T-helper 2 cell treated with Interferon-gamma antibody and Interleukin-4, amounts not matched to agents 5 μg/mL and 100 μg/mL, for 36 hours (primary cell): ENCODE results near the gene TRNP1.

Experiments
- DNase-seq: peaks from one replicate; pipeline ENCODE4 v3.0.0; 2021; ENCODE audit warnings: low spot score
- H3K27ac Mint-ChIP-seq: one replicate; pipeline ENCODE4 v1.8.0; 2021; ENCODE audit warnings: mild to moderate bottlenecking, mixed read lengths
- H3K27me3 Mint-ChIP-seq: one replicate; pipeline ENCODE4 v1.8.0; 2021; ENCODE audit warnings: low read depth, mixed read lengths
- H3K36me3 Mint-ChIP-seq: one replicate; pipeline ENCODE4 v1.8.0; 2021; ENCODE audit warnings: low read depth, mixed read lengths
- H3K4me1 Mint-ChIP-seq: one replicate; pipeline ENCODE4 v1.8.0; 2021; ENCODE audit warnings: low read depth, mixed read lengths
- H3K4me3 Mint-ChIP-seq: one replicate; pipeline ENCODE4 v1.8.0; 2022; ENCODE audit warnings: mild to moderate bottlenecking, moderate library complexity, mixed read lengths
- H3K9me3 Mint-ChIP-seq: one replicate; pipeline ENCODE4 v1.8.0; 2021; ENCODE audit warnings: mixed read lengths

The TRNP1 gene

GRCh38 chr1:27001570-27002360 is 8.3 kb downstream of the TRNP1 start:
- Mint-ChIP-seq H3K27ac (no peak overlapping the region), H3K27me3 (peaks cover 16% of the 10 kb centered on the region), H3K36me3 (no peaks in the 10 kb centered on the region), H3K4me1 (peaks cover 7% of the 10 kb centered on the region), H3K4me3 (no peak overlapping the region), H3K9me3 (no peaks in the 10 kb centered on the region)
- no peak for DNase-seq

GRCh38 chr1:27003745-27004470 is 10.4 kb downstream of the TRNP1 start:
- Mint-ChIP-seq H3K36me3 (no peaks in the 10 kb centered on the region), H3K4me1 (no peaks in the 10 kb centered on the region), H3K4me3 (no peak overlapping the region), H3K27me3 (peaks cover 14% of the 10 kb centered on the region), H3K9me3 (no peaks in the 10 kb centered on the region), H3K27ac (no peak overlapping the region)
- DNase-seq, result no peak

- H3K9me3 Mint-ChIP-seq, result no peaks in the 10 kb centered on the region
- no peak for DNase-seq
- peaks cover 14% of the 10 kb centered on the region for H3K27me3 Mint-ChIP-seq
- H3K4me3 Mint-ChIP-seq, result no peak overlapping the region
- no peaks in the 10 kb centered on the region for H3K4me1 Mint-ChIP-seq
- no peaks in the 10 kb centered on the region for H3K36me3 Mint-ChIP-seq
- H3K27ac Mint-ChIP-seq, result no peak overlapping the region
Observed at GRCh38 chr1:27004471-27005165, 11.1 kb downstream of the TRNP1 start.

- peaks cover 14% of the 10 kb centered on the region for H3K27me3 Mint-ChIP-seq
- H3K4me3 Mint-ChIP-seq, result no peak overlapping the region
- no peak overlapping the region for H3K27ac Mint-ChIP-seq
- no peaks in the 10 kb centered on the region for H3K4me1 Mint-ChIP-seq
- no peaks in the 10 kb centered on the region for H3K36me3 Mint-ChIP-seq
- H3K9me3 Mint-ChIP-seq, result no peaks in the 10 kb centered on the region
- no peak for DNase-seq
Observed at GRCh38 chr1:27005166-27005530, 11.7 kb downstream of the TRNP1 start.

- no peak overlapping the region for H3K4me3 Mint-ChIP-seq
- no peaks in the 10 kb centered on the region for H3K4me1 Mint-ChIP-seq
- H3K27me3 Mint-ChIP-seq, result peaks cover 19% of the 10 kb centered on the region
- no peak overlapping the region for H3K27ac Mint-ChIP-seq
- no peaks in the 10 kb centered on the region for H3K36me3 Mint-ChIP-seq
- H3K9me3 Mint-ChIP-seq, result no peaks in the 10 kb centered on the region
- no peak for DNase-seq
Observed at GRCh38 chr1:27005648-27006496, 12.4 kb downstream of the TRNP1 start.

GRCh38 chr1:27006683-27007082 is 13.2 kb downstream of the TRNP1 start:
- Mint-ChIP-seq H3K4me3 (no peak overlapping the region), H3K4me1 (no peaks in the 10 kb centered on the region), H3K27me3 (peaks cover 24% of the 10 kb centered on the region)

GRCh38 chr1:27007909-27008582 is 14.6 kb downstream of the TRNP1 start:
- Mint-ChIP-seq H3K4me1 (peaks cover 3% of the 10 kb centered on the region), H3K36me3 (no peaks in the 10 kb centered on the region), H3K27me3 (peaks cover 29% of the 10 kb centered on the region), H3K9me3 (no peaks in the 10 kb centered on the region), H3K4me3 (no peak overlapping the region), H3K27ac (no peak overlapping the region)
- no peak for DNase-seq

More at GRCh38 chr1:27006683-27007082, 13.2 kb downstream of the TRNP1 start:
- Mint-ChIP-seq H3K36me3 (no peaks in the 10 kb centered on the region), H3K27ac (no peak overlapping the region), H3K9me3 (no peaks in the 10 kb centered on the region)
- no peak for DNase-seq

GRCh38 chr1:27009601-27010197 is 16.2 kb downstream of the TRNP1 start:
- no peak for DNase-seq
- H3K4me1 Mint-ChIP-seq, result peaks cover 3% of the 10 kb centered on the region
- no peak overlapping the region for H3K27ac Mint-ChIP-seq
- H3K36me3 Mint-ChIP-seq, result no peaks in the 10 kb centered on the region
- H3K27me3 Mint-ChIP-seq, result peaks cover 29% of the 10 kb centered on the region
- no peak overlapping the region for H3K4me3 Mint-ChIP-seq
- no peaks in the 10 kb centered on the region for H3K9me3 Mint-ChIP-seq

- H3K27me3 Mint-ChIP-seq, result peaks cover 29% of the 10 kb centered on the region
- no peaks in the 10 kb centered on the region for H3K9me3 Mint-ChIP-seq
- no peak overlapping the region for H3K4me3 Mint-ChIP-seq
- DNase-seq, result no peak
- H3K4me1 Mint-ChIP-seq, result peaks cover 3% of the 10 kb centered on the region
- no peaks in the 10 kb centered on the region for H3K36me3 Mint-ChIP-seq
- H3K27ac Mint-ChIP-seq, result no peak overlapping the region
Observed at GRCh38 chr1:27010226-27010994, 16.9 kb downstream of the TRNP1 start.

GRCh38 chr1:27011058-27011764 is 17.7 kb downstream of the TRNP1 start:
- Mint-ChIP-seq H3K36me3 (no peaks in the 10 kb centered on the region), H3K27ac (no peak overlapping the region), H3K4me1 (peaks cover 3% of the 10 kb centered on the region), H3K9me3 (no peaks in the 10 kb centered on the region), H3K4me3 (no peak overlapping the region), H3K27me3 (peaks cover 29% of the 10 kb centered on the region)
- no peak for DNase-seq

GRCh38 chr1:27011976-27012563 is 18.6 kb downstream of the TRNP1 start:
- Mint-ChIP-seq H3K4me3 (no peak overlapping the region), H3K4me1 (peaks cover 3% of the 10 kb centered on the region), H3K36me3 (no peaks in the 10 kb centered on the region), H3K27ac (no peak overlapping the region), H3K27me3 (peaks cover 29% of the 10 kb centered on the region), H3K9me3 (no peaks in the 10 kb centered on the region)
- no peak for DNase-seq
